ENCODE data around the gene NCAPH2. TPM values are rescaled to one million over a fixed set of nuclear protein-coding genes. Genes with fewer than 3 reads are reported as not detected.

NCAPH2 gene
- total and polyA plus RNA-seq, 2 of the 8 experiments (the other 6 are each of a cell fraction or from before 2014, with no cell fraction given) = 62.2 to 81.6 TPM

- no peak overlapping the region for H3K18ac ChIP-seq (ENCODE audit: extremely low read depth, low read length)
- H3K79me1 ChIP-seq (ENCODE audit: low read depth, low read length) = no peaks in the 10 kb centered on the region
- peaks cover 13 to 24% of the 10 kb centered on the region in 2 experiments for H4K20me1 ChIP-seq (replicated peaks in 1 of 2; ENCODE audit: control insufficient read depth in 1 of 2, insufficient read depth in 2 of 2, low read length in 2 of 2)
- no peak overlapping the region for H3K4ac ChIP-seq (replicated peaks; ENCODE audit: insufficient read length, low read depth, low read length)
- H2BK12ac ChIP-seq (ENCODE audit: low read depth, low read length) = no peak overlapping the region
- no peak overlapping the region for H4K91ac ChIP-seq (replicated peaks; ENCODE audit: insufficient read length, low read length)
- no peaks in the 10 kb centered on the region; the same call in 1 of the 2 replicates for H3K23me2 ChIP-seq (ENCODE audit: low read depth, low read length)
- no peaks in the 10 kb centered on the region; a peak in 1 of 7 replicates for H3K27me3 ChIP-seq (replicated peaks in 1 of 4; ENCODE audit: control insufficient read depth in 3 of 4, extremely low read depth in 1 of 4, insufficient read depth in 3 of 4, low read length in 3 of 4)
- H3K56ac ChIP-seq (replicated peaks; ENCODE audit: insufficient read length, low read depth, low read length) = no peak overlapping the region
- H2AFZ ChIP-seq (ENCODE audit: low read length) = no peak overlapping the region
- no peaks in the 10 kb centered on the region for H3K79me2 ChIP-seq (ENCODE audit: control insufficient read depth in 1 of 2, insufficient read depth in 2 of 2, low read length in 2 of 2)
- no peak overlapping the region for H3K4me2 ChIP-seq (ENCODE audit: insufficient read depth in 1 of 2, low read depth in 2 of 2, low read length in 2 of 2)
- DNase-seq (ENCODE audit: low read depth in 1 of 2, low spot score in 2 of 2) (no peak), FAIRE-seq (no peak)
- no peak overlapping the region for H3K4me3 ChIP-seq (ENCODE audit: extremely low read depth in 1 of 4, insufficient read depth in 2 of 4, low read depth in 3 of 4, low read length in 4 of 4)
- no peak overlapping the region for H2BK15ac ChIP-seq (ENCODE audit: low read length)
- H3K23ac ChIP-seq (ENCODE audit: insufficient read length) = no peak overlapping the region
- no peak overlapping the region for H2BK120ac ChIP-seq (replicated peaks; ENCODE audit: low read depth, low read length)
- H3K9ac ChIP-seq (replicated peaks in 1 of 4; ENCODE audit: extremely low read depth in 1 of 4, low read depth in 3 of 4, low read length in 3 of 4) = no peak overlapping the region
- no peak overlapping the region for H4K5ac ChIP-seq (ENCODE audit: insufficient read length, low read depth, low read length)
- H4K8ac ChIP-seq (ENCODE audit: extremely low read depth, insufficient read depth, low read length) = no peak overlapping the region
- H2BK20ac ChIP-seq (ENCODE audit: low read length) = no peak overlapping the region
- no peaks in the 10 kb centered on the region for H3K4me1 ChIP-seq (replicated peaks in 1 of 4; ENCODE audit: control insufficient read depth in 3 of 4, insufficient read depth in 4 of 4, low read length in 3 of 4)
- no peak overlapping the region for H3K27ac ChIP-seq (ENCODE audit: low read depth, low read length)
- H3K36me3 ChIP-seq (ENCODE audit: control insufficient read depth in 2 of 4, insufficient read depth in 4 of 4, low read length in 3 of 4) = peaks cover 23 to 79% (median 46%) of the 10 kb centered on the region in 4 experiments
- H3K9me3 ChIP-seq (ENCODE audit: insufficient read depth in 2 of 2, low read depth in 1 of 2, low read length in 1 of 2) = no peaks in the 10 kb centered on the region
- H2BK5ac ChIP-seq (ENCODE audit: low read depth, low read length) = no peak overlapping the region
- 97% methylated on average over 26 of the region's 26 CpGs; no CpG with 5 or more reads in 1 of the 2 experiments for WGBS, 2 experiments (ENCODE audit: extremely low coverage in 1 of 2, insufficient coverage in 1 of 2, insufficient read length in 1 of 2, insufficient replicate concordance in 2 of 2, low coverage in 1 of 2, low lambda C conversion rate in 2 of 2, missing lambda C conversion rate in 1 of 2)
- H2AK5ac ChIP-seq (ENCODE audit: low read depth, low read length) = no peak overlapping the region
- no peak overlapping the region for H3K14ac ChIP-seq (ENCODE audit: insufficient read length)
- ChIA-PET CTCF (ENCODE audit: partially characterized antibody) (interaction anchor here (0.6 to 1.2 kb wide), 7 partner anchors 9 to 159 kb away, joined by 3 to 4 read pairs (median 3); no protein-coding TSS in a partner anchor), POLR2A (ENCODE audit: partially characterized antibody) (interaction anchor here (1.2 kb wide), 1 partner anchor 12 kb away, joined by 3 read pairs; no protein-coding TSS in a partner anchor)
- no peak for TF ChIP-seq CTCF (IDR thresholded peaks at IDR 0.05; ENCODE audit: control extremely low read depth in 1 of 3, insufficient read depth in 1 of 3, low read depth in 1 of 3, low read length in 3 of 3)
- TF ChIP-seq SIN3A (conservative IDR thresholded peaks at IDR 0.05 in 1 of 2, IDR thresholded peaks at IDR 0.05 in 1 of 2; ENCODE audit: low read depth in 1 of 2, low read length in 2 of 2) = no peak
- TF ChIP-seq HDAC6 (IDR thresholded peaks at IDR 0.05; ENCODE audit: low read depth, low read length) = no peak
- no peak for TF ChIP-seq TAF1 (IDR thresholded peaks at IDR 0.05; ENCODE audit: low read depth, low read length)
- TF ChIP-seq RBBP5 (IDR thresholded peaks at IDR 0.05; ENCODE audit: borderline replicate concordance, low read depth, low read length) = no peak
- TF ChIP-seq PHF8 (conservative IDR thresholded peaks at IDR 0.05; ENCODE audit: low read depth, low read length) = no peak
- TF ChIP-seq RAD21 (IDR thresholded peaks at IDR 0.05 in 1 of 2, conservative IDR thresholded peaks at IDR 0.05 in 1 of 2; ENCODE audit: low read depth in 2 of 2, low read length in 2 of 2) = no peak
- no peak for TF ChIP-seq EP300 (IDR thresholded peaks at IDR 0.05; ENCODE audit: borderline replicate concordance in 1 of 2, low read depth in 2 of 2, low read length in 2 of 2)
- no peak for TF ChIP-seq SUZ12 (IDR thresholded peaks at IDR 0.05; ENCODE audit: low read length)
- no peak for TF ChIP-seq RFX5 (IDR thresholded peaks at IDR 0.05; ENCODE audit: borderline replicate concordance, low read depth, low read length)
Measured at GRCh38 chr22:50461536-50461935, 46.5 kb upstream of the NCAPH2 start.

All from H1 (cell line).